ENCODE data around the gene KLHL6.
"Not testable (repeated sequence)": the region's sequence is repeated elsewhere in the genome, so short reads cannot be mapped to it uniquely, and the experiment has no call there.

The KLHL6 gene

DNA sequence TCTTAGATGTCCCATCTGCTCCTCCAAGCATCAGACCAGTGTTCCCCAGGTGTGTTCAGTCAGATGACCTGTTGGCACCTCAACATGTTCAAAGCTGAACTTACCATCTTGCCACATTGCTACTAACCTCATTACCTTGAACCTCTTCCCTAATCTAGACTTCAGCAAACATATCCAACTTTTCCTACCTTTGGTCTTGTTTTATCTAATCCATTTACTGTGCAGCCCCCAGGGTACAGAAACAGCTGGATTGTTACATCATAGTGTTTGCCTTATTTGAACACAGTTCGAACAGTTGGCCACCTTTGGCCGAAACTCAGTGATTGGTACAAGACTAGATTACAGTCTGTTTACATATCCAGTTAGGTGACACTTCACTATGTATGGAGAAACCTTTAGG, 91.0 kb downstream of the KLHL6 start:
- H3K36me3 Mint-ChIP-seq, result peaks cover 0 to 1% of the 10 kb centered on the region in 2 donors
- H3K4me3 Mint-ChIP-seq, result no peak overlapping the region
- DNase-seq (no peak), ATAC-seq (replicated peaks) (no peak)
- peaks cover 8% of the 10 kb centered on the region in 2 donors for H3K9me3 Mint-ChIP-seq
- peaks cover 5 to 6% of the 10 kb centered on the region in 2 donors for H3K27me3 Mint-ChIP-seq
- peaks cover 10 to 19% of the 10 kb centered on the region in 2 donors for H3K4me1 Mint-ChIP-seq
- H3K27ac Mint-ChIP-seq, result no peak overlapping the region

DNA sequence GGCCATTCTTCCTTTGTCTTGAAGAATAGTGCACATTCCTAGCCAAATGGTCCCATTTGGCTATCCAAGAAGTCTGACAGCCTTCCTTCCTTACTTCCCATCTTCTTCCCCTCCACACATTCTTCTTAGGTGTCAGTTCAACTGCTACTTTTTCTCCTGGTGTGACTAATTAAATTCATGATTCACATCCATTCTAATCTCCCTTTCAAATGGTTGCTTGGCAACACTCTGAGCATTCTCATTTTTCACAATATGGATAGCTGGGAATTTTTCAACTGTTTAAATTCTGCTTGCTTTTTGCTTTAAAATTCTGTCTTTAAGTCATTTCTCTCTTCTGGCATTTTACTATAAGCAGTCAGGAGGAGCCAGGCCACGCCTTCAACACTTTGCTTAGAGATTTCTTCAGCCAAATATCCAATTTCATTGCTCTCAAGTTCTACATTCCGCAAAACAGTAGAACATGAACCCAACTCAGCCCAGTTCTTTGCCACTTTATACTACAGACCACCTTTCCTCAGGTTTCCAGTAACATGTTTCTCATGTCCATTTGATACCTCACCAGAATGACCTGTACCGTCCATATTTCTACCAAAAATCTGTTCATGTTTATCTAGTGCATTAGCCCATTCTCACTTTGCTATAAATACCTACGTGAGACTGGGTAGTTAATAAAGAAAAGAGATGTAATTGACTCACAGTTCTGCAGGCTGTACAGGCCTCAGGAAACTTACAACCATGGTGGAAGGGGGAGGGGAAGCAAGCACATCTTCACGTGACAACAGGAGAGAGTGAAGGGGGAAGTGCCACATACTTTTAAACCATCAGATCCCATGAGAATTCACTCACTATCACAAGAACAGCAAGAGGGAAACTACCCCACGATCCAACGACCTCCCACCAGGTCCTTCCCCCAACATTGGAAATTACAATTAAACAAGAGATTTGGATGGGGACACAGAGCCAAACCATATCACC, 95.1 kb downstream of the KLHL6 start:
- H3K9me3 Mint-ChIP-seq, result peaks cover 8% of the 10 kb centered on the region in 2 donors
- ATAC-seq (replicated peaks) (peak; percentile 67 to 72), DNase-seq (no peak)
- H3K27ac Mint-ChIP-seq, result peak overlapping the region; percentile 11
- H3K36me3 Mint-ChIP-seq, result peaks cover 0 to 1% of the 10 kb centered on the region in 2 donors
- H3K4me1 Mint-ChIP-seq, result peaks cover 7% of the 10 kb centered on the region in 2 donors
- peak overlapping the region in 1 of 2 donors; percentile 11 for H3K4me3 Mint-ChIP-seq
- peaks cover 5 to 6% of the 10 kb centered on the region in 2 donors for H3K27me3 Mint-ChIP-seq

DNA sequence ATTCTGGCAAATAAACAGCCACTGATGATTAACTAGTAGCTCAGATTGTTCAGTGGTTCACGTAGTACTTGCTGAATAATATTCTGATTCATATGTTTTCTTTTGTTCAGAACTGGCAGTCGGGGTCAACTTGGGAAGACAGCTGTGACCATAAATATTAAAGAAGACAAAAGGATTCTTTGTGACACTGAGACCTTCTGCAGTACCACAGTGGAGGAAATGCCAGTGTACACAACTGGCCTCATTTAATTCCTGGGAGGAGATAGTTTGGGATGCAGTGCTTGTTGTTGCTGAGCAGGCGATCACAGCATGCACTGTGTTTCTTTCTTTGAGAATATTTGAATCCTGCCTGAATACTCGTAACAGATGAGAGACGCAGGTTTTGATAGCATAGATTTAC, 100.4 kb downstream of the KLHL6 start:
- ATAC-seq (replicated peaks), result no peak
- H3K36me3 Mint-ChIP-seq, result peaks cover 14 to 19% of the 10 kb centered on the region in 2 donors
- no peaks in the 10 kb centered on the region for H3K4me1 Mint-ChIP-seq
- no peak overlapping the region for H3K4me3 Mint-ChIP-seq
- no peaks in the 10 kb centered on the region for H3K27me3 Mint-ChIP-seq
- no peak for DNase-seq
- H3K27ac Mint-ChIP-seq, result no peak overlapping the region
- peaks cover 1 to 2% of the 10 kb centered on the region in 2 donors for H3K9me3 Mint-ChIP-seq

DNA sequence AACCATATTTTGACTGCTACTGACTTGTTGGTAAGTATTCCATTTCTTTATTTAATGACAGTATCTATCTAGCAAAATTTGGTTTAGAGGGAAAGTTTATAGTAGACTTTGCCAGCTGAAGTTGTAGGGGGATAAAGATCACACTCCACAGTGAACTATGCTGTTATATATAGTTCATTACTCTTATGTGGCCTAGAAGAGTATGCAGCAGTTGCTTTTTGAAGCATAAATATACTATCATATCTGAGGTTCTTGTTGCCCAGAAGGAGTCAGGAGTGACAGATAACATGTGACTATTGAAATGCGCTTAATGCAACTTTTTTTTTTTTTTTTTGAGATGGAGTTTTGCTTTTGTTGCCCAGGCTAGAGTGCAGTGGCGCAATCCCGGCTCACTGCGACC, 101.4 kb downstream of the KLHL6 start:
- peaks cover 14 to 19% of the 10 kb centered on the region in 2 donors for H3K36me3 Mint-ChIP-seq

DNA sequence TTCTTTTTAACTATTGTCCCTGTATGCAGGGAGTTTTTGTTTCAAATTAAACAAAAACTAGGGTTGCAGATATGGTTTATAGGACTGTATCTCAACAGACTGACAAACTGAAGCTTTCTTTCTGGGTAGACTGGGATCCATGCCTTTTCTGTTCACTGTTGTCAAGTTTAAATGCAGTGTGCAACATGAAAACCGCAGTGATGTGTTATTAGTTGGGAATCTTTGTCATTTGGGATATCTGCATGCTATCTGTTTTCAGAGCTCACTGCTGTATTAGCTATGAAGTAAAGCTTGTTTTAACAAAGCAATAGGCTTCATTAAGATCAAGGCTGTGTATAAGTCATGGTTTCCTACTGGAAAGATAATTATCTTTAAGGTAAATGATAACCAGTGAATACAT, 105.7 kb downstream of the KLHL6 start:
- no peak overlapping the region for H3K4me3 Mint-ChIP-seq
- no peak overlapping the region for H3K27ac Mint-ChIP-seq
- ATAC-seq (replicated peaks) (no peak), DNase-seq (no peak)
- peaks cover 3 to 19% of the 10 kb centered on the region in 2 donors for H3K4me1 Mint-ChIP-seq
- H3K9me3 Mint-ChIP-seq, result no peaks in the 10 kb centered on the region
- H3K36me3 Mint-ChIP-seq, result peaks cover 8 to 13% of the 10 kb centered on the region in 2 donors
- peaks cover 0 to 6% of the 10 kb centered on the region in 2 donors for H3K27me3 Mint-ChIP-seq

More for the DNA sequence above, 101.4 kb downstream of the KLHL6 start:
- Mint-ChIP-seq H3K27ac (no peak overlapping the region), H3K9me3 (no peaks in the 10 kb centered on the region), H3K4me3 (no peak overlapping the region), H3K4me1 (peaks cover 1 to 6% of the 10 kb centered on the region in 2 donors), H3K27me3 (peaks cover 0 to under 1% of the 10 kb centered on the region in 2 donors)
- no peak for DNase-seq
- ATAC-seq (replicated peaks), result no peak

DNA sequence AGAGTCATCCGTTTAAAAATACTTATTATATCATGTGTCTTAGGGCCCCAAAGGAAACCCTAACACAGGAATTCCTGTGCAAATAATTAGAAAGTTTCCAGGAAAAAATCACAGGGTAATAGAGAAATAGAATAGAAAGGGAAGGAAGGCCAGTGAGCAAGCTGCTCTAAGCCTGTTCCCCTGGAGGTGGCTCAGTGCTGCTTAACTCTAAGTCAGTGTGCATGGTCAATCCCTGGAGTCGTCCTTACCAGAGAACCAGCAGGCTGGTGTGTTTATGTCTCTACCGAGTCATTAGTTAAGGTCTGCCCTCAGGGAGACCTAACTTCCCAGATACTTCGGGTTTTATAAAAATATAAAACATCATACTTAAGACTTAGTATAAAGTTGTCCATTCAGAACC, 106.1 kb downstream of the KLHL6 start:
- peaks cover 0 to 2% of the 10 kb centered on the region in 2 donors for H3K9me3 Mint-ChIP-seq
- H3K27ac Mint-ChIP-seq, result no peak overlapping the region
- DNase-seq (no peak), ATAC-seq (replicated peaks) (no peak)
- H3K27me3 Mint-ChIP-seq, result peaks cover 0 to 6% of the 10 kb centered on the region in 2 donors
- H3K4me1 Mint-ChIP-seq, result peaks cover 3 to 19% of the 10 kb centered on the region in 2 donors
- peaks cover 8 to 13% of the 10 kb centered on the region in 2 donors for H3K36me3 Mint-ChIP-seq
- no peak overlapping the region for H3K4me3 Mint-ChIP-seq

DNA sequence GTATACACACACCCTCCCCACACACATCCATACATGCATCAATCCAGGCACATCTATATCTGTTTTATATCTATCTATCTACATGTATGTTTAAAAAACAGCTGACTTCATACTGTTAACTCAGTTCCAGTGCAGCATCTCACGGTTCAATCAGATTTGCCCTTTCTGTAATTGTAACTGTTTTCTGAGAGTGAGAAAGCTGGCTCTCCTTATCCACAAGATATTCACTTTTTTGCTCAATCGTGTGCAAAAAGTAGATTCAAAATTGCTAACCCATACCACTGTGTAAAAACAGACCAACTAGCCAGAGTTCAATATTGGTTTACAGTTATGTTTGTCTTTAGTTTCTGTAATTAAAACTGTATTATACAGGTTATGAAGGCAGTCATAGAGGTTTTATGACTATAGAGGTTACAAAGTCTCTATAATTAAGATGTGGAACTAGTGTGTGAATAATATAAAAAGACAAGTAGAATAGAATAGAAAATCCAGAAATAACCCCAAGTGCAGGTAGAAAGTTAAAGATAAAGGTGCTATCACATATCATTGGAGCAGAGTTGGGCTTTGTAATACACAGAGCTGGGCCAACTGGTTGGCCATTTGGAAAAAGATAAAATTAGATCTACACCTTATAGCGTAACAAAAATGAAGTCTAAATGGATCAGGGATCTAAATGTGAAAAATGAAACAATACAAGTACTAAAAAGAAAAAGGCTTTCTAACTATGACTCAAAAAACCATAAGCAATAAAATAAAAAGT, 107.0 kb downstream of the KLHL6 start:
- ATAC-seq (replicated peaks), result no peak
- no peak overlapping the region for H3K27ac Mint-ChIP-seq
- H3K36me3 Mint-ChIP-seq, result peaks cover 7 to 8% of the 10 kb centered on the region in 2 donors
- H3K4me1 Mint-ChIP-seq, result peaks cover 3 to 19% of the 10 kb centered on the region in 2 donors
- H3K4me3 Mint-ChIP-seq, result peak overlapping the region in 1 of 2 donors; percentile 95
- DNase-seq, result no peak
- peaks cover 0 to 8% of the 10 kb centered on the region in 2 donors for H3K27me3 Mint-ChIP-seq
- H3K9me3 Mint-ChIP-seq, result peaks cover 2 to 5% of the 10 kb centered on the region in 2 donors

DNA sequence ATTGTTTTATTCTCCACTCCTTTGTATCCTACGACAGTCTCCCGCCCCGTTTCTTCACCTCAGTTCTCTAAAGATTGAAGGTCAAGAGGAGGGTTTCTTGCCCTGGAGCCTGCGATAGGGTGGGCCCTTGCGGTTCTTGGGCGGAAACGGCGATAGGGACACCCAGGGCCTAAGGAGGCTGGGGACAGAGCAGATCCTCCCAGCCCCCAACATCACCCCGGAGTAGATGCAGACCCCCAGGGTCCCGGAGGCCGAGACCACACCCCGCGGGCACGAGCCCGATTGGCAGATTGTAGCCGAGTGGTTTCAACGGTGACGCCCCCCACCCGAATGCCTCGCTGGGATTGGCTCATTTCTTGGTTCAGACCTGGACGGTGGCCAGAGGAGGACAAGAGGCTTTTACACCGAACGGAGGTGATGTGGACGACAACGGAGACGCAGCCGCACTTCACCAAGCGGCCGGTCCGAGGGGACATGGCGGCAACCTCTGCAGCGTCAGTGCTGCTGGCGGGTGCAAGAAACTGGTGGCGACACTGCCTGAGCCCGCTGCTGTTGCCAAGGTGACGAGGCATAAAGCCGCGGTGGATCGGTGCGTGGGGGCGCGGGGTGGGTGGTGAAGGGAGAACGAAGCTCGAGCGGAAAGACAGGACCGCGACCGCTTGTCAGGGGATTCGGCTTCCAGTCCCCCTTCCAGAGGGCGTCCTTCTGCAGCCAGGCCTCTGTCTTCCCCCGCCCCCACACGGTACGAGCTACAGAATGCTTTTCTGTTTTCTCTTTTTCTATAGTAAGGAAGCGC, 108.1 kb downstream of the KLHL6 start:
- ATAC-seq (replicated peaks) (peak; percentile 97), DNase-seq (peak; percentile 87)
- H3K4me1 Mint-ChIP-seq, result peaks cover 6 to 19% of the 10 kb centered on the region in 2 donors
- H3K9me3 Mint-ChIP-seq, result peaks cover 8 to 11% of the 10 kb centered on the region in 2 donors
- peaks cover 12% of the 10 kb centered on the region in 2 donors for H3K36me3 Mint-ChIP-seq
- peaks cover 0 to 14% of the 10 kb centered on the region in 2 donors for H3K27me3 Mint-ChIP-seq
- H3K4me3 Mint-ChIP-seq, result peak overlapping the region; percentile 95 to 97
- H3K27ac Mint-ChIP-seq, result peak overlapping the region; percentile 78

DNA sequence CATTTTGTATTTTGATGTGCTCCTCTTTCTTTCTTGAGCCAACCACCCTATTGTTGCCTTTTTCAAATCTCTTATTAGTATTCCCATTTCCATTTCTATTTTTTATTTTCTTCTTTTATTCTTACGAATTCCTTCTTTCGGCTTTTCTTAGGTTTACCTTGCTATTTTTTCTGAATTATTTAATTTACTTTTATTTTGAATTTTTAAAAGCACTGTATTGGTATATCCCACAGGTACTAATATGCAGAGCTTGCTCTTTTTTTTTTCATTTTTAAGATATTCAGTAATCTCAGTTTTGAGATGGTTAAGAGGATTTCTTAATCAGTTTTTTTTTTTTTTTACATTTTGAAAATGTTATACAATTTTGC, 108.7 kb downstream of the KLHL6 start:
- peaks cover 7% of the 10 kb centered on the region in 2 donors for H3K36me3 Mint-ChIP-seq
- H3K9me3 Mint-ChIP-seq, result peaks cover 8 to 11% of the 10 kb centered on the region in 2 donors
- peaks cover 6 to 19% of the 10 kb centered on the region in 2 donors for H3K4me1 Mint-ChIP-seq
- peaks cover 4 to 14% of the 10 kb centered on the region in 2 donors for H3K27me3 Mint-ChIP-seq
- no peak for ATAC-seq (replicated peaks)
- DNase-seq, result no peak
- H3K27ac Mint-ChIP-seq, result peak overlapping the region; percentile 78
- H3K4me3 Mint-ChIP-seq, result peak overlapping the region; percentile 95 to 97

DNA sequence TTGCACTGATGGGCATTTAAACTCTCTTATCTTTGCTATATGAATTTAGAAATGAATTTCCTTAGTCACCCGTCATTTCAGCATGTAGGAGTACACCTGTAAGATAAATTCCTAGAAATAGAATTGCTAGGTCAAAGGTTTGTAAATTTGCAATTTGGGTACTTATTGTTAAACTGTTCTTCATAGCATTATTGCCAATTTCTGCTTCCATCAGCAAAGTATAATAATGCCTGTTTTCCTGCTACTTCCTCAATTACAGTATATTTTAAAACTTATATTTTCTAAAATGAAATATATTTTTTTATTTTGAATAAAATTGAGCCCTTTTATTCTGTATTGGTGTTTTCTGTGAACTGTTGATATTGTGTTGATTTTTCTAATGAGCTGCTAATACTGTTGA, 110.8 kb downstream of the KLHL6 start:
- Mint-ChIP-seq H3K4me1 (peaks cover 6 to 19% of the 10 kb centered on the region in 2 donors), H3K27me3 (peaks cover 9 to 14% of the 10 kb centered on the region in 2 donors), H3K9me3 (peaks cover 13 to 14% of the 10 kb centered on the region in 2 donors), H3K27ac (no peak overlapping the region), H3K36me3 (peaks cover 7% of the 10 kb centered on the region in 2 donors), H3K4me3 (no peak overlapping the region)
- ATAC-seq (replicated peaks) (no peak), DNase-seq (no peak)

DNA sequence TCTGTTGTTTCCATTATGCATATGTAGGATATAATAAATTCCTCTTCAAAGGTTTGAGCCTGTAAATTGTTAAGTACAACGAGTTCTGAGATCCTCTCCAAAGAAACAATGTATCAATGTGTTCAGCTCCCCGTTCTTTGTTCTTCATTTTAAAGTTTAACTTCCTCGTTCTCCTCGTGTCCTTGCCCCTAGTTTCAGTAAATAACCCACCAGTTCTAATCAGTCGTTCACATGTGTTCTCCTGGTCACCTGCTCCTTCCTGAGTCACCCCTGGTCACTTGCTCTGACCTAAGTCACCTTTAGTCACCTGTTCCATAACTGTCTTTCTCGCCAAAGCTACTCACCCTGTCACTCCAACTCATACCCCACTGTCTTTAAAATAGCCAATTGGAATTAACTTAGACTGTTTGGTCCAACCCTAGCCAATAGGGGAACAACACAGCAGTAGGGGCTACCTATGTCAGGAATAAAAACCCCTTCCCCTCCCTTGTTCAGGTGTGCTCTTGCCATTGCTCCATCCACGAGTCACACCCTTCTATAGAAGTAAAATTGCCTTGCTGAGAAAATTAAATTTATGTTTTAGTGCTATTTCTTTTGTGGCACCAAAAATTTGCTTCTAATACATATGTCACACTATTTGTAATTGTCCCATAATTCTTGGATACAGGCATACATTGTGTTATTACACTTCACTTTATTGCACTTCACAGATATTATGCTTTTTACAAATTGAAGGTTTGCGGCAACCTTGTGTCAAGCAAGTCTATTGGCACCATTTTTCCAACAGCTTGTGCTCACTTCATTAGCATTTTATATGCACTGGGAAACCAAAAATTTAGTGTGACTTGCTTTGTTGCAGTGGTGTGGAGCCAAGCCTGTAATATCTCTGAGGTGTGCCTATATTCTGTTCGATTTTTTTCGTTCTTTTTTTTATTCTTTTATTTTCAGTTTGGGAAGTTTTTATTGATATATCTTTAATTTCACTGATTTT, 111.8 kb downstream of the KLHL6 start:
- DNase-seq (no peak), ATAC-seq (replicated peaks) (no peak)
- Mint-ChIP-seq H3K27ac (peak overlapping the region; percentile 6), H3K27me3 (peaks cover 9% of the 10 kb centered on the region in 2 donors), H3K4me1 (peaks cover 5 to 10% of the 10 kb centered on the region in 2 donors), H3K4me3 (no peak overlapping the region), H3K36me3 (peaks cover 7% of the 10 kb centered on the region in 2 donors), H3K9me3 (peaks cover 13 to 14% of the 10 kb centered on the region in 2 donors)

DNA sequence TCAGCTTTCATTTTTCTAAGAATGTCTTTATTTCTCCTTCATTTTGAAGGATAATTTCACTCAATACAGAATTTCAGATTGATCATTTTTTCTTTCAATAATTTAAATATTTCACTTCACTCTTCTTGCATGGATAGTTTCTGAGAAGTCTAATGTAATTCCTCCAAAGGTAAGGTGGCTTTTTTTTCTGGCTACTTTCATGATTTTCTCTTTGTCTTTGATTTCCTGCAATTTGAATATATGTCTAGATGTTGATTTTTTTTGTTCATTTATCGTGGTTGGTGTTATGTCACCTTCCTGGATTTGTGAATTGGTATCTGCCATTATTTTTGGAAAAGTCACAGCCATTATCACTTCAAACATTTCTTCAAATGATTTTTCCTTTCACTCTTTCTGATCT, 112.5 kb downstream of the KLHL6 start:
- Mint-ChIP-seq H3K4me1 (peaks cover 5 to 7% of the 10 kb centered on the region in 2 donors), H3K27ac (no peak overlapping the region), H3K27me3 (peaks cover 7 to 9% of the 10 kb centered on the region in 2 donors), H3K9me3 (peaks cover 13 to 14% of the 10 kb centered on the region in 2 donors), H3K4me3 (no peak overlapping the region), H3K36me3 (peaks cover 7% of the 10 kb centered on the region in 2 donors)
- ATAC-seq (replicated peaks) (no peak), DNase-seq (no peak)

DNA sequence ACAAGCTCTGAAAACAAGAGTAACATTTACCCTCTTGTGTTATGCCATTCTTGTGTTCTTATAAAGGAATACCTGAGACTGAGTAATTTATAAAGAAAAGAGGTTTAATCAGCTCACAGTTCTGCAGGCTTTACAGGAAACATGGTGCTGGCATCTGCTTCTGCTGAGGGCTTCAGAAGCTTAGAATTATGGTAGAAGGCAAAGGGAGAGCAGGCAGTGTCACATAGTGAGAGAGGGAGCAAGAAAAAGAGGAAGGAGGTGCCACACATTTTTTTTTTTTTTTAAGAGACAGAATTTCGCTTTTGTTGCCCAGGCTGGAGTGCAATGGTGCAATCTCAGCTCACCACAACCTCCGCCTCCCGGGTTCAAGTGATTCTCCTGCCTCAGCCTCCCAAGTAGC, 115.0 kb downstream of the KLHL6 start:
- not testable (repeated sequence) for ATAC-seq (replicated peaks); H3K27ac Mint-ChIP-seq; H3K4me3 Mint-ChIP-seq; H3K27me3 Mint-ChIP-seq; DNase-seq; H3K36me3 Mint-ChIP-seq
- Mint-ChIP-seq H3K9me3 (peaks cover 13 to 14% of the 10 kb centered on the region in 2 donors), H3K4me1 (peaks cover 10 to 12% of the 10 kb centered on the region in 2 donors)

Measured in stimulated activated naive B cell treated with anti-CD40 and anti-IgM and Interleukin-4, amounts not matched to agents 10 μg/mL and 1 μg/mL and 100 μg/mL, for 72 hours (primary cell).